HepG2 (cell line): ENCODE data around the gene NACC2. TPM values are rescaled to one million over a fixed set of nuclear protein-coding genes. Genes with fewer than 3 reads are reported as not detected.
A peak's percentile ranks its signal among the peaks of the same experiment; 100 is the strongest.

Source experiments
- GATAD1 ChIP-seq: IDR thresholded peaks from 2 replicates; pipeline ENCODE4 v1.6.1; 2016; ENCODE audit warnings: missing genetic modification reagents, missing compliant biosample characterization
- HNF4A ChIP-seq: sonication (generic); formaldehyde crosslinking; IDR thresholded peaks from 2 replicates; pipeline ENCODE4 v1.4.0; 2020; ENCODE audit warnings: missing genetic modification reagents
- KDM6A ChIP-seq: IDR thresholded peaks from 2 replicates; pipeline ENCODE4 v1.6.1; 2016; ENCODE audit warnings: low read depth
- MAFG ChIP-seq: sonication (generic); formaldehyde crosslinking; IDR thresholded peaks from 2 replicates; pipeline ENCODE4 v1.5.1; 2020; ENCODE audit warnings: mild to moderate bottlenecking, missing genetic modification reagents
- PCBP1 ChIP-seq: fragments of 200-400 bp; formaldehyde crosslinking; IDR thresholded peaks from 2 replicates; pipeline ENCODE4 v1.6.1; 2017; ENCODE audit warnings: mild to moderate bottlenecking, low read depth, low read length, borderline replicate concordance
- RCOR2 ChIP-seq: IDR thresholded peaks from 2 replicates; pipeline ENCODE4 v1.6.1; 2016; ENCODE audit warnings: missing biosample characterization, missing genetic modification reagents
- RFX3 ChIP-seq: IDR thresholded peaks from 2 replicates; pipeline ENCODE4 v1.6.1; 2016; ENCODE audit warnings: missing biosample characterization, missing genetic modification reagents
- STAT5B ChIP-seq: sonication (generic); formaldehyde crosslinking; IDR thresholded peaks from 2 replicates; pipeline ENCODE4 v1.4.0; 2020; ENCODE audit warnings: missing genetic modification reagents
- TCF12 ChIP-seq, 2 experiments: fragments of 450-650 bp in 1 of 2; sonication (generic) in 1 of 2; formaldehyde crosslinking in 1 of 2; IDR thresholded peaks; 2 replicates each; pipeline versions ENCODE4 v1.6.1 to v1.8.0; 2017 to 2022; ENCODE audit warnings: antibody characterized with exemption in 1 of 2, mild to moderate bottlenecking in 1 of 2, missing genetic modification reagents in 1 of 2, moderate library complexity in 1 of 2
- ZNF33A ChIP-seq: sonication (generic); formaldehyde crosslinking; IDR thresholded peaks from 2 replicates; pipeline ENCODE4 v1.5.1; 2020; ENCODE audit warnings: missing genetic modification reagents, mild to moderate bottlenecking, moderate library complexity, borderline replicate concordance
- ZNF552 ChIP-seq: sonication (generic); formaldehyde crosslinking; IDR thresholded peaks from 2 replicates; pipeline ENCODE4 v1.9.0; 2022; ENCODE audit warnings: missing genetic modification reagents, mild to moderate bottlenecking, borderline replicate concordance
- ZNF557 ChIP-seq: sonication (generic); formaldehyde crosslinking; IDR thresholded peaks from 2 replicates; pipeline ENCODE4 v1.4.0; 2020; ENCODE audit warnings: missing genetic modification reagents
- ZNF782 ChIP-seq: sonication (generic); formaldehyde crosslinking; IDR thresholded peaks from 2 replicates; pipeline ENCODE4 v1.4.0; 2020; ENCODE audit warnings: missing genetic modification reagents, mild to moderate bottlenecking, borderline replicate concordance
- ZNF83 ChIP-seq: sonication (generic); formaldehyde crosslinking; IDR thresholded peaks from 2 replicates; pipeline ENCODE4 v1.4.0; 2020; ENCODE audit warnings: missing genetic modification reagents, mild to moderate bottlenecking, borderline replicate concordance
- polyA plus RNA-seq, 8 experiments: library from polyadenylated mRNA; depleted of rRNA in 3 of 8; stranded (reverse) in 7 of 8; unstranded in 1 of 8; fragments of >200 nt; fragmentation: Illumina TruSeq in 4 of 8; extraction: Trizol in 4 of 8; gene quantifications; 2 replicates each; pipeline versions ENCODE4 v1.2.1 to v1.2.3, GENCODE V29; 2011 to 2016; ENCODE audit warnings: low read depth in 4 of 8, missing spikeins in 1 of 8, mixed read lengths in 1 of 8; ENCODE audit not compliant: insufficient read depth in 1 of 8
- total RNA-seq, 5 experiments: library from RNA; depleted of rRNA; stranded (reverse); fragments of >200 nt; fragmentation: Illumina TruSeq; extraction: Trizol; gene quantifications; 2 replicates each; pipeline ENCODE4 v1.2.3, GENCODE V29; 2016; ENCODE audit warnings: low read depth in 1 of 5
- TF ChIP-seq, protein P1 (sequence below): sonication (generic); formaldehyde crosslinking; conservative IDR thresholded peaks from 2 replicates; pipeline ENCODE4 v1.8.0; 2022; ENCODE audit warnings: low read depth, missing genetic modification reagents
- TF ChIP-seq, protein P2 (sequence below): sonication (generic); formaldehyde crosslinking; conservative IDR thresholded peaks from 2 replicates; pipeline ENCODE4 v1.4.0; 2020; ENCODE audit warnings: missing genetic modification reagents
- TF ChIP-seq, protein P3 (sequence below): sonication (generic); formaldehyde crosslinking; IDR thresholded peaks from 2 replicates; pipeline ENCODE4 v1.5.0; 2020; ENCODE audit warnings: mild to moderate bottlenecking, missing genetic modification reagents
- TF ChIP-seq, protein P4 (sequence below): sonication (generic); formaldehyde crosslinking; IDR thresholded peaks from 2 replicates; pipeline ENCODE4 v1.4.0; 2020; ENCODE audit warnings: mild to moderate bottlenecking, missing genetic modification reagents

The NACC2 gene
- total and polyA plus RNA-seq, 2 of the 13 experiments (the other 11 are each of a cell fraction or from before 2014, with no cell fraction given): 5.9 to 12.3 TPM

DNA sequence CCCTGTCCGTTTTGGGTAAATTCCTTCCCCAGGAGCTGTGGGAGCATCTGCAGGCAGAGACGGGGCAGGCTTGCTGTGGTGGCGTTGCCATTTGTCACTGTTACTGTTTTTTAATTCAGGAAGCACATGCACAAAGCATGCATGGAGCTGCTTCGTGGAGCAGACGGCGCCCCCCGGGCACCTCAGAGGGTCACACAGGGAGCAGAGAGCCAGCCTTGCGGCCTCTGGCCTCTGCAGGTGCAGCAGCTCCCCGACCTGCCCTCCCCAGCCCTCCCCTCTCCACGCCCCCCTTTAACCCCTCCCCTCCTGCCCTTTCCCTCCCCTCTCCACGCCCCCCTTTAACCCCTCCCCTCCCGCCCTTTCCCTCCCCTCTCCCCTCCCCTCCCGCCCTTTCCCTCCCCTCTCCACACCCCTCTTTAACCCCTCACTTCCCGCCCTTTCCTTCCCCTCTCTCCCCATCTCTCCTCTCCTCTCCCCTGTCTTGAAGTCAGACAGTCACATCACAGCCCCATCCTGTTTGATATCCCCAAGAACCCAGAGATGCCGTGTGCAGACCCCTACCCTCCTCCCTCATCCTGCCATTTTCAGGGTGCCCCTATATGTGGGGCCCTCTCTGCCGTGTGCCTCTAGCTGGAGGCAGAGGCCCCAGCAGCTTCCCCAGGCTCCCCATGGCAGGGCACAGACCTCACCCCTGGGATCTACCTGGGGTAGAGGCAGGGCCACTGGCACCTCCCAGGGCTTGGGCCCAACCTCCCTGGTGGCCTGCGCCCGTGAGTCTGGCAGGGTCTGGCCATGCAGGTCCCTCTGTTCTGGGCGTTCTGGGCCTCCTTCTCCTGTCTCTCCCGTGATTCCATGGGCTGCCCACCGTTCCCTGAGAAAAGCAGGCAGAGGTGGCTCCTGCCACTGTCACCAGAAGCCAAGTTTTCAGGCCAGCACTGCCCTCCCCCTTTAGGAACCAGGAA lies 104.3 kb downstream of the NACC2 start (continued):
- TF ChIP-seq TCF12 (IDR thresholded peaks at IDR 0.05) (no peak), TCF12 (CRISPR knock-in tag; IDR thresholded peaks at IDR 0.05) (no peak), KDM6A (no peak), ZNF782 (CRISPR knock-in tag) (no peak), HNF4A (CRISPR knock-in tag) (no peak), ZNF33A (CRISPR knock-in tag) (no peak), STAT5B (CRISPR knock-in tag) (no peak), MAFG (CRISPR knock-in tag) (no peak), ZNF552 (CRISPR knock-in tag) (no peak), ZNF83 (no peak), RCOR2 (CRISPR knock-in tag) (no peak), PCBP1 (peak; percentile 95), GATAD1 (CRISPR knock-in tag) (no peak), RFX3 (CRISPR knock-in tag) (no peak), ZNF557 (no peak)
- TF ChIP-seq, protein P1, sequence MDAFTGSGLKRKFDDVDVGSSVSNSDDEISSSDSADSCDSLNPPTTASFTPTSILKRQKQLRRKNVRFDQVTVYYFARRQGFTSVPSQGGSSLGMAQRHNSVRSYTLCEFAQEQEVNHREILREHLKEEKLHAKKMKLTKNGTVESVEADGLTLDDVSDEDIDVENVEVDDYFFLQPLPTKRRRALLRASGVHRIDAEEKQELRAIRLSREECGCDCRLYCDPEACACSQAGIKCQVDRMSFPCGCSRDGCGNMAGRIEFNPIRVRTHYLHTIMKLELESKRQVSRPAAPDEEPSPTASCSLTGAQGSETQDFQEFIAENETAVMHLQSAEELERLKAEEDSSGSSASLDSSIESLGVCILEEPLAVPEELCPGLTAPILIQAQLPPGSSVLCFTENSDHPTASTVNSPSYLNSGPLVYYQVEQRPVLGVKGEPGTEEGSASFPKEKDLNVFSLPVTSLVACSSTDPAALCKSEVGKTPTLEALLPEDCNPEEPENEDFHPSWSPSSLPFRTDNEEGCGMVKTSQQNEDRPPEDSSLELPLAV (CRISPR knock-in tag): no peak
- TF ChIP-seq, protein P2, sequence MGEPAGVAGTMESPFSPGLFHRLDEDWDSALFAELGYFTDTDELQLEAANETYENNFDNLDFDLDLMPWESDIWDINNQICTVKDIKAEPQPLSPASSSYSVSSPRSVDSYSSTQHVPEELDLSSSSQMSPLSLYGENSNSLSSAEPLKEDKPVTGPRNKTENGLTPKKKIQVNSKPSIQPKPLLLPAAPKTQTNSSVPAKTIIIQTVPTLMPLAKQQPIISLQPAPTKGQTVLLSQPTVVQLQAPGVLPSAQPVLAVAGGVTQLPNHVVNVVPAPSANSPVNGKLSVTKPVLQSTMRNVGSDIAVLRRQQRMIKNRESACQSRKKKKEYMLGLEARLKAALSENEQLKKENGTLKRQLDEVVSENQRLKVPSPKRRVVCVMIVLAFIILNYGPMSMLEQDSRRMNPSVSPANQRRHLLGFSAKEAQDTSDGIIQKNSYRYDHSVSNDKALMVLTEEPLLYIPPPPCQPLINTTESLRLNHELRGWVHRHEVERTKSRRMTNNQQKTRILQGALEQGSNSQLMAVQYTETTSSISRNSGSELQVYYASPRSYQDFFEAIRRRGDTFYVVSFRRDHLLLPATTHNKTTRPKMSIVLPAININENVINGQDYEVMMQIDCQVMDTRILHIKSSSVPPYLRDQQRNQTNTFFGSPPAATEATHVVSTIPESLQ (CRISPR knock-in tag): no peak
- TF ChIP-seq, protein P3, sequence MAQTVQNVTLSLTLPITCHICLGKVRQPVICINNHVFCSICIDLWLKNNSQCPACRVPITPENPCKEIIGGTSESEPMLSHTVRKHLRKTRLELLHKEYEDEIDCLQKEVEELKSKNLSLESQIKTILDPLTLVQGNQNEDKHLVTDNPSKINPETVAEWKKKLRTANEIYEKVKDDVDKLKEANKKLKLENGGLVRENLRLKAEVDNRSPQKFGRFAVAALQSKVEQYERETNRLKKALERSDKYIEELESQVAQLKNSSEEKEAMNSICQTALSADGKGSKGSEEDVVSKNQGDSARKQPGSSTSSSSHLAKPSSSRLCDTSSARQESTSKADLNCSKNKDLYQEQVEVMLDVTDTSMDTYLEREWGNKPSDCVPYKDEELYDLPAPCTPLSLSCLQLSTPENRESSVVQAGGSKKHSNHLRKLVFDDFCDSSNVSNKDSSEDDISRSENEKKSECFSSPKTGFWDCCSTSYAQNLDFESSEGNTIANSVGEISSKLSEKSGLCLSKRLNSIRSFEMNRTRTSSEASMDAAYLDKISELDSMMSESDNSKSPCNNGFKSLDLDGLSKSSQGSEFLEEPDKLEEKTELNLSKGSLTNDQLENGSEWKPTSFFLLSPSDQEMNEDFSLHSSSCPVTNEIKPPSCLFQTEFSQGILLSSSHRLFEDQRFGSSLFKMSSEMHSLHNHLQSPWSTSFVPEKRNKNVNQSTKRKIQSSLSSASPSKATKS: no peak
- TF ChIP-seq, protein P4, sequence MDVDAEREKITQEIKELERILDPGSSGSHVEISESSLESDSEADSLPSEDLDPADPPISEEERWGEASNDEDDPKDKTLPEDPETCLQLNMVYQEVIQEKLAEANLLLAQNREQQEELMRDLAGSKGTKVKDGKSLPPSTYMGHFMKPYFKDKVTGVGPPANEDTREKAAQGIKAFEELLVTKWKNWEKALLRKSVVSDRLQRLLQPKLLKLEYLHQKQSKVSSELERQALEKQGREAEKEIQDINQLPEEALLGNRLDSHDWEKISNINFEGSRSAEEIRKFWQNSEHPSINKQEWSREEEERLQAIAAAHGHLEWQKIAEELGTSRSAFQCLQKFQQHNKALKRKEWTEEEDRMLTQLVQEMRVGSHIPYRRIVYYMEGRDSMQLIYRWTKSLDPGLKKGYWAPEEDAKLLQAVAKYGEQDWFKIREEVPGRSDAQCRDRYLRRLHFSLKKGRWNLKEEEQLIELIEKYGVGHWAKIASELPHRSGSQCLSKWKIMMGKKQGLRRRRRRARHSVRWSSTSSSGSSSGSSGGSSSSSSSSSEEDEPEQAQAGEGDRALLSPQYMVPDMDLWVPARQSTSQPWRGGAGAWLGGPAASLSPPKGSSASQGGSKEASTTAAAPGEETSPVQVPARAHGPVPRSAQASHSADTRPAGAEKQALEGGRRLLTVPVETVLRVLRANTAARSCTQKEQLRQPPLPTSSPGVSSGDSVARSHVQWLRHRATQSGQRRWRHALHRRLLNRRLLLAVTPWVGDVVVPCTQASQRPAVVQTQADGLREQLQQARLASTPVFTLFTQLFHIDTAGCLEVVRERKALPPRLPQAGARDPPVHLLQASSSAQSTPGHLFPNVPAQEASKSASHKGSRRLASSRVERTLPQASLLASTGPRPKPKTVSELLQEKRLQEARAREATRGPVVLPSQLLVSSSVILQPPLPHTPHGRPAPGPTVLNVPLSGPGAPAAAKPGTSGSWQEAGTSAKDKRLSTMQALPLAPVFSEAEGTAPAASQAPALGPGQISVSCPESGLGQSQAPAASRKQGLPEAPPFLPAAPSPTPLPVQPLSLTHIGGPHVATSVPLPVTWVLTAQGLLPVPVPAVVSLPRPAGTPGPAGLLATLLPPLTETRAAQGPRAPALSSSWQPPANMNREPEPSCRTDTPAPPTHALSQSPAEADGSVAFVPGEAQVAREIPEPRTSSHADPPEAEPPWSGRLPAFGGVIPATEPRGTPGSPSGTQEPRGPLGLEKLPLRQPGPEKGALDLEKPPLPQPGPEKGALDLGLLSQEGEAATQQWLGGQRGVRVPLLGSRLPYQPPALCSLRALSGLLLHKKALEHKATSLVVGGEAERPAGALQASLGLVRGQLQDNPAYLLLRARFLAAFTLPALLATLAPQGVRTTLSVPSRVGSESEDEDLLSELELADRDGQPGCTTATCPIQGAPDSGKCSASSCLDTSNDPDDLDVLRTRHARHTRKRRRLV (CRISPR knock-in tag): no peak
